Measurements from ENCODE around the gene KL. TPM values are rescaled to one million over a fixed set of nuclear protein-coding genes. Genes with fewer than 3 reads are reported as not detected.

KL gene
- total RNA-seq, 2 experiments from 2014 or later = not detected

GRCh38 chr13:33108620-33109019 is 92.4 kb downstream of the KL start:
- intact Hi-C loops (cut with DNase I, micrococcal nuclease) = no loop called here
- H3K36me3 ChIP-seq (ENCODE audit: insufficient read depth, low read length) = no peaks in the 10 kb centered on the region
- POLR2A ChIA-PET = no interaction called here
- Mint-ChIP-seq H3K4me1 (ENCODE audit: low read depth) (no peaks in the 10 kb centered on the region), H3K4me3 (no peak overlapping the region), H3K27ac (no peak overlapping the region), H3K9me3 (no peaks in the 10 kb centered on the region), H3K36me3 (ENCODE audit: low read depth) (no peaks in the 10 kb centered on the region), H3K27me3 (peaks cover 45% of the 10 kb centered on the region)
- TF ChIP-seq, protein P1, sequence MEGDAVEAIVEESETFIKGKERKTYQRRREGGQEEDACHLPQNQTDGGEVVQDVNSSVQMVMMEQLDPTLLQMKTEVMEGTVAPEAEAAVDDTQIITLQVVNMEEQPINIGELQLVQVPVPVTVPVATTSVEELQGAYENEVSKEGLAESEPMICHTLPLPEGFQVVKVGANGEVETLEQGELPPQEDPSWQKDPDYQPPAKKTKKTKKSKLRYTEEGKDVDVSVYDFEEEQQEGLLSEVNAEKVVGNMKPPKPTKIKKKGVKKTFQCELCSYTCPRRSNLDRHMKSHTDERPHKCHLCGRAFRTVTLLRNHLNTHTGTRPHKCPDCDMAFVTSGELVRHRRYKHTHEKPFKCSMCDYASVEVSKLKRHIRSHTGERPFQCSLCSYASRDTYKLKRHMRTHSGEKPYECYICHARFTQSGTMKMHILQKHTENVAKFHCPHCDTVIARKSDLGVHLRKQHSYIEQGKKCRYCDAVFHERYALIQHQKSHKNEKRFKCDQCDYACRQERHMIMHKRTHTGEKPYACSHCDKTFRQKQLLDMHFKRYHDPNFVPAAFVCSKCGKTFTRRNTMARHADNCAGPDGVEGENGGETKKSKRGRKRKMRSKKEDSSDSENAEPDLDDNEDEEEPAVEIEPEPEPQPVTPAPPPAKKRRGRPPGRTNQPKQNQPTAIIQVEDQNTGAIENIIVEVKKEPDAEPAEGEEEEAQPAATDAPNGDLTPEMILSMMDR (IDR thresholded peaks at IDR 0.05) = no peak
- no peak for ATAC-seq (ENCODE audit: poor library complexity)
- CTCF ChIA-PET = no interaction called here
- peaks cover 0 to 7% of the 10 kb centered on the region in 2 experiments for H3K9me3 ChIP-seq (ENCODE audit: control insufficient read depth in 1 of 2, insufficient read depth in 1 of 2, low read length in 2 of 2)
- H3K4me3 ChIP-seq (ENCODE audit: low read length) = no peak overlapping the region
- H3K27me3 ChIP-seq (ENCODE audit: control insufficient read depth in 1 of 2, insufficient read depth in 2 of 2, low read length in 2 of 2) = no peaks in the 10 kb centered on the region
- no peak overlapping the region for H3K27ac ChIP-seq (ENCODE audit: low read depth in 1 of 2, low read length in 2 of 2)
- no peak for DNase-seq
- H3K4me1 ChIP-seq (ENCODE audit: insufficient read depth, low read length) = no peaks in the 10 kb centered on the region

DNA sequence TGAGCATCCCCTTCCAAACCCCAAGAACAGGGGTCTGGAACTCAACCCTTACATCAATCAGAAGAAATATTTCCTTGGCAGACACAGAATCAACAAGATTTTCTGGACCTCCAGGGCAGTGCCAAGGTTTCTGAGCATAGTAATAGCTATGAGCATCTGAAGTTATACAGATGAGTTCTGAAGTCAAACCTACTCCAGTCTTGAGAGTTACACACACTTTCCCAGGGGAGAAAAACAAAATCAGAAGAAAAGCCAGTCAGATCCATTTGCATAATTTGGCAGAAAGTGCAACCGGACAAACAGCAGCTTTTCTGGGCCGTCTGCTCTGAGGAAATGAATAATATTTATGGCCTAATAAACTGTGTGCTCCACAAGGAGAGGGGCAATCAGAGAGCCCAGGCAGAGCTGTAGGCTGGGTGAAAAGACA is 93.1 kb downstream of the KL start:
- intact Hi-C loops (cut with DNase I, micrococcal nuclease) = no loop called here
- H3K27ac Mint-ChIP-seq = no peak overlapping the region
- H3K4me1 ChIP-seq (ENCODE audit: insufficient read depth, low read length) = no peaks in the 10 kb centered on the region
- no peaks in the 10 kb centered on the region for H3K36me3 ChIP-seq (ENCODE audit: insufficient read depth, low read length)
- ChIA-PET CTCF (no interaction called here), POLR2A (no interaction called here)
- peaks cover 0 to 7% of the 10 kb centered on the region in 2 experiments for H3K9me3 ChIP-seq (ENCODE audit: control insufficient read depth in 1 of 2, insufficient read depth in 1 of 2, low read length in 2 of 2)
- H3K9me3 Mint-ChIP-seq = no peaks in the 10 kb centered on the region
- no peaks in the 10 kb centered on the region for H3K4me1 Mint-ChIP-seq (ENCODE audit: low read depth)
- H3K27ac ChIP-seq (ENCODE audit: low read depth in 1 of 2, low read length in 2 of 2) = no peak overlapping the region
- DNase-seq (no peak), ATAC-seq (ENCODE audit: poor library complexity) (no peak)
- H3K4me3 ChIP-seq (ENCODE audit: low read length) = no peak overlapping the region
- no peaks in the 10 kb centered on the region for H3K27me3 ChIP-seq (ENCODE audit: control insufficient read depth in 1 of 2, insufficient read depth in 2 of 2, low read length in 2 of 2)
- H3K27me3 Mint-ChIP-seq = peaks cover 40% of the 10 kb centered on the region
- TF ChIP-seq, protein P1 (IDR thresholded peaks at IDR 0.05) = no peak
- no peaks in the 10 kb centered on the region for H3K36me3 Mint-ChIP-seq (ENCODE audit: low read depth)
- no peak overlapping the region for H3K4me3 Mint-ChIP-seq

GRCh38 chr13:33109801-33110200 is 93.6 kb downstream of the KL start:
- POLR2A ChIA-PET = no interaction called here
- DNase-seq (no peak), ATAC-seq (ENCODE audit: poor library complexity) (no peak)
- Histone ChIP-seq H3K4me3 (ENCODE audit: low read length) (no peak overlapping the region), H3K36me3 (ENCODE audit: insufficient read depth, low read length) (no peaks in the 10 kb centered on the region), H3K27ac (ENCODE audit: low read depth in 1 of 2, low read length in 2 of 2) (no peak overlapping the region), H3K4me1 (ENCODE audit: insufficient read depth, low read length) (no peaks in the 10 kb centered on the region), H3K9me3 (ENCODE audit: control insufficient read depth in 1 of 2, insufficient read depth in 1 of 2, low read length in 2 of 2) (peaks cover 0 to 7% of the 10 kb centered on the region in 2 experiments), H3K27me3 (ENCODE audit: control insufficient read depth in 1 of 2, insufficient read depth in 2 of 2, low read length in 2 of 2) (no peaks in the 10 kb centered on the region)
- TF ChIP-seq, protein P1 (IDR thresholded peaks at IDR 0.05) = no peak
- no peak overlapping the region for H3K4me3 Mint-ChIP-seq
- no peaks in the 10 kb centered on the region for H3K36me3 Mint-ChIP-seq (ENCODE audit: low read depth)
- no peaks in the 10 kb centered on the region for H3K9me3 Mint-ChIP-seq
- H3K4me1 Mint-ChIP-seq (ENCODE audit: low read depth) = no peaks in the 10 kb centered on the region
- CTCF ChIA-PET = no interaction called here
- H3K27me3 Mint-ChIP-seq = peaks cover 37% of the 10 kb centered on the region
- H3K27ac Mint-ChIP-seq = no peak overlapping the region
- intact Hi-C loops (cut with DNase I, micrococcal nuclease) = no loop called here
